SK-N-SH treated with all-trans-retinoic acid at 6 μM for 48 hours (cell line): ENCODE results near the gene NUMB.

Experiments used
- ATAC-seq: fragments of 200-7000 bp; cut with Tn5 transposase; 3 replicates; pipeline ENCODE4 v1.9.1; 2020; ENCODE audit warnings: mild to moderate bottlenecking, moderate library complexity
- ARNTL ChIP-seq: fragments of 450-650 bp; formaldehyde crosslinking; IDR thresholded peaks from 2 replicates; pipeline ENCODE4 v1.5.0; 2020; ENCODE audit warnings: low read depth, mild to moderate bottlenecking, moderate library complexity, borderline replicate concordance
- BACH2 ChIP-seq: fragments of 250-450 bp; sonication (Bioruptor Pico); IDR thresholded peaks from 2 replicates; pipeline ENCODE4 v1.9.0; 2021; ENCODE audit warnings: mild to moderate bottlenecking, borderline replicate concordance
- CREB5 ChIP-seq: fragments of 250-450 bp; sonication (Bioruptor Pico); IDR thresholded peaks from 2 replicates; pipeline ENCODE4 v1.5.1; 2020; ENCODE audit warnings: low read depth, mild to moderate bottlenecking, moderate library complexity
- CSDC2 ChIP-seq: fragments of 250-450 bp; sonication (Bioruptor Pico); IDR thresholded peaks from 2 replicates; pipeline ENCODE4 v1.5.0; 2020; ENCODE audit warnings: mild to moderate bottlenecking, moderate library complexity
- CSRNP3 ChIP-seq: fragments of 250-450 bp; sonication (Bioruptor Pico); IDR thresholded peaks from 2 replicates; pipeline ENCODE4 v1.5.1; 2021; ENCODE audit warnings: mild to moderate bottlenecking, moderate library complexity
- ISL1 ChIP-seq: fragments of 250-450 bp; sonication (Bioruptor Pico); IDR thresholded peaks from 2 replicates; pipeline ENCODE4 v2.1.2; 2022; ENCODE audit warnings: mild to moderate bottlenecking, moderate library complexity
- PATZ1 ChIP-seq: fragments of 250-450 bp; sonication (Bioruptor Pico); IDR thresholded peaks from 2 replicates; pipeline ENCODE4 v1.8.0; 2020; ENCODE audit warnings: mild to moderate bottlenecking, moderate library complexity, borderline replicate concordance
- POU6F1 ChIP-seq: fragments of 250-450 bp; sonication (Bioruptor Pico); IDR thresholded peaks from 2 replicates; pipeline ENCODE4 v1.8.0; 2021; ENCODE audit warnings: low read depth, mild to moderate bottlenecking, moderate library complexity, borderline replicate concordance
- PPARA ChIP-seq: fragments of 250-450 bp; sonication (Bioruptor Pico); IDR thresholded peaks from 2 replicates; pipeline ENCODE4 v1.5.0; 2020; ENCODE audit warnings: mild to moderate bottlenecking, borderline replicate concordance
- RARB ChIP-seq: fragments of 250-450 bp; sonication (Bioruptor Pico); IDR thresholded peaks from 2 replicates; pipeline ENCODE4 v1.8.0; 2021; ENCODE audit warnings: mild to moderate bottlenecking, moderate library complexity
- TCF4 ChIP-seq: fragments of 250-450 bp; sonication (Bioruptor Pico); IDR thresholded peaks from 2 replicates; pipeline ENCODE4 v1.8.0; 2021; ENCODE audit warnings: mild to moderate bottlenecking, moderate library complexity, borderline replicate concordance
- TOX ChIP-seq: fragments of 250-450 bp; sonication (Bioruptor Pico); IDR thresholded peaks from 2 replicates; pipeline ENCODE4 v1.8.0; 2021; ENCODE audit warnings: mild to moderate bottlenecking, moderate library complexity, borderline replicate concordance
- ZC3H10 ChIP-seq: fragments of 250-450 bp; sonication (Bioruptor Pico); IDR thresholded peaks from 2 replicates; pipeline ENCODE4 v1.5.1; 2021; ENCODE audit warnings: mild to moderate bottlenecking, moderate library complexity
- ZFP3 ChIP-seq: fragments of 250-450 bp; sonication (Bioruptor Pico); IDR thresholded peaks from 2 replicates; pipeline ENCODE4 v1.5.0; 2020; ENCODE audit warnings: mild to moderate bottlenecking, moderate library complexity
- ZFP30 ChIP-seq: fragments of 450-650 bp; formaldehyde crosslinking; IDR thresholded peaks from 2 replicates; pipeline ENCODE4 v1.5.0; 2022; ENCODE audit warnings: mild to moderate bottlenecking, moderate library complexity
- ZNF565 ChIP-seq: fragments of 450-650 bp; formaldehyde crosslinking; conservative IDR thresholded peaks from 2 replicates; pipeline ENCODE4 v1.5.0; 2020; ENCODE audit warnings: low read depth, mild to moderate bottlenecking, moderate library complexity
- ZNF70 ChIP-seq: fragments of 450-650 bp; formaldehyde crosslinking; IDR thresholded peaks from 2 replicates; pipeline ENCODE4 v1.5.0; 2020; ENCODE audit warnings: mild to moderate bottlenecking, moderate library complexity
- ZNF8 ChIP-seq: fragments of 450-650 bp; formaldehyde crosslinking; IDR thresholded peaks from 2 replicates; pipeline ENCODE4 v1.5.0; 2020; ENCODE audit warnings: mild to moderate bottlenecking, moderate library complexity

NUMB gene

GRCh38 chr14:73443758-73444157 is 14.6 kb downstream of the NUMB start:
- TF ChIP-seq TCF4 (CRISPR knock-in tag) (no peak), CSDC2 (CRISPR knock-in tag) (no peak)
- TF ChIP-seq, all 23 proteins: peak for 0
- ATAC-seq = no peak

- ATAC-seq = no peak
- TF ChIP-seq ZC3H10 (CRISPR knock-in tag) (no peak), CREB5 (CRISPR knock-in tag) (no peak), ZNF8 (CRISPR knock-in tag) (no peak), BACH2 (no peak), ARNTL (no peak), ZFP3 (CRISPR knock-in tag) (no peak), PATZ1 (CRISPR knock-in tag) (no peak), TCF4 (CRISPR knock-in tag) (no peak), PPARA (no peak), TOX (CRISPR knock-in tag) (no peak)
- TF ChIP-seq, all 23 proteins: peak for 0
Observed at GRCh38 chr14:73441286-73441685, 17.1 kb downstream of the NUMB start.

GRCh38 chr14:73438993-73439392 is 19.4 kb downstream of the NUMB start:
- ATAC-seq = no peak
- no peak for TF ChIP-seq PATZ1 (CRISPR knock-in tag)
- TF ChIP-seq ZFP3 (CRISPR knock-in tag) = no peak
- TF ChIP-seq RARB (CRISPR knock-in tag) = no peak
- TF ChIP-seq ZC3H10 (CRISPR knock-in tag) = no peak
- TF ChIP-seq ISL1 (CRISPR knock-in tag) = no peak
- TF ChIP-seq CREB5 (CRISPR knock-in tag) = no peak
- TF ChIP-seq ZNF70 (CRISPR knock-in tag) = no peak
- no peak for TF ChIP-seq POU6F1
- TF ChIP-seq CSRNP3 (CRISPR knock-in tag) = no peak
- TF ChIP-seq ZNF565 (CRISPR knock-in tag) = no peak
- no peak for TF ChIP-seq ZNF8 (CRISPR knock-in tag)
- no peak for TF ChIP-seq ARNTL

DNA sequence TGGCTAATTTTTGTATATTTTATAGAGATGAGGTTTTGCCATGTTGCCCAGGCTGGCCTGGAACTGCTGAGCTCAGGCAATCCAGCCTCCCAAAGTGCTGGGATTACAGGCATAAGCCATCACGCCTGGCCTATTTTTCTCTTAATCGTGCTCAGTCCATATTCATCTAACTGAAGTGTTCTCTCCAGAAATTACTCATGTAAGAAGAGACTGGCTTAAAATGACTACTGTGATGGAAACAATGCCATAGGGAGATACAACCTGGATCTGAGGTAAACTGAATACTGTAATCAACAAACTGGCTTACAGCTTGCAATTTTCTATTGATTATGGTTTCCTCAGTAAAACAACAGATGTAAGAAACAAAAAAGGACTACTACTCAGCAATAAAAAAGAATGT is 21.1 kb downstream of the NUMB start:
- TF ChIP-seq ISL1 (CRISPR knock-in tag) (no peak), TOX (CRISPR knock-in tag) (no peak), CREB5 (CRISPR knock-in tag) (no peak), ZFP30 (CRISPR knock-in tag) (no peak), ZNF70 (CRISPR knock-in tag) (no peak), ZFP3 (CRISPR knock-in tag) (no peak), ARNTL (no peak), POU6F1 (no peak)
- no peak for ATAC-seq
